Measurements from ENCODE around the gene LRTM2. TPM values are rescaled to one million over a fixed set of nuclear protein-coding genes. Genes with fewer than 3 reads are reported as not detected.
A peak's percentile ranks its signal among the peaks of the same experiment; 100 is the strongest.

LRTM2 gene
- total and polyA plus RNA-seq, 12 donors = not detected

- Histone ChIP-seq H3K27ac (peak overlapping the region in 1 of 10 donors; percentile 93), H3K36me3 (no peaks in the 10 kb centered on the region), H3K9me3 (no peaks in the 10 kb centered on the region), H3K27me3 (peaks cover 0 to 9% (median 4%) of the 10 kb centered on the region in 7 donors), H3K4me3 (no peak overlapping the region), H3K4me1 (peaks cover 2 to 80% (median 13%) of the 10 kb centered on the region in 9 donors)
- 90 to 94% methylated on average over 13 of the region's 13 CpGs for WGBS, 2 donors
- intact Hi-C loops (cut with DNase I) = loop anchor here in 4 of 10 donors (10.0 kb wide), 4 partner anchors 215 to 975 kb away; no protein-coding TSS in a partner anchor
- no peak for ATAC-seq
- no peak for DNase-seq
- TF ChIP-seq CTCF (IDR thresholded peaks at IDR 0.05) = no peak
Measured at GRCh38 chr12:1809591-1810190, 10.7 kb upstream of the LRTM2 start.

- H3K36me3 ChIP-seq = no peaks in the 10 kb centered on the region
- no peak overlapping the region for H3K4me3 ChIP-seq
- peak overlapping the region in 1 of 10 donors; percentile 93 for H3K27ac ChIP-seq
- no peak for TF ChIP-seq CTCF (IDR thresholded peaks at IDR 0.05)
- intact Hi-C loops (cut with DNase I) = no loop called here
- 86 to 91% methylated on average over 21 of the region's 21 CpGs for WGBS, 2 donors
- ATAC-seq (no peak), DNase-seq (no peak)
- no peaks in the 10 kb centered on the region for H3K9me3 ChIP-seq
- H3K4me1 ChIP-seq = peaks cover 0 to 73% (median 7%) of the 10 kb centered on the region in 9 donors
- H3K27me3 ChIP-seq = peaks cover 0 to 15% (median 5%) of the 10 kb centered on the region in 7 donors
Measured at GRCh38 chr12:1810201-1810930, 10.0 kb upstream of the LRTM2 start.

- no peak for DNase-seq
- peak overlapping the region in 2 of 10 donors; percentile 67 to 93 for H3K27ac ChIP-seq
- WGBS, 2 donors = 87 to 89% methylated on average over 10 of the region's 10 CpGs
Measured at GRCh38 chr12:1810931-1811280, 9.5 kb upstream of the LRTM2 start.

More at GRCh38 chr12:1810931-1811280, 9.5 kb upstream of the LRTM2 start:
- intact Hi-C loops (cut with DNase I) = no loop called here
- Histone ChIP-seq H3K9me3 (no peaks in the 10 kb centered on the region), H3K36me3 (no peaks in the 10 kb centered on the region), H3K27me3 (peaks cover 0 to 20% (median 5%) of the 10 kb centered on the region in 7 donors), H3K4me1 (peaks cover 0 to 69% (median 2%) of the 10 kb centered on the region in 9 donors), H3K4me3 (peak overlapping the region in 1 of 10 donors; percentile 39)
- no peak for ATAC-seq
- TF ChIP-seq CTCF (IDR thresholded peaks at IDR 0.05) = no peak

All from heart right ventricle (tissue), 16 donors.